Thyroid gland (tissue), 4 donors: Measurements from ENCODE around the gene TMEM132C. TPM values are rescaled to one million over a fixed set of nuclear protein-coding genes. Genes with fewer than 3 reads are reported as not detected.

Experiments
- DNase-seq, 2 donors: peaks; one replicate each; pipeline ENCODE4 v3.0.0-alpha.2; 2019
- H3K27ac ChIP-seq, 3 donors: fragments of 200-600 bp; sonication (generic); 1 replicate in 2 of 3; 2 replicates in 1 of 3; pipeline ENCODE4 v1.5.1; 2016 to 2019; ENCODE audit warnings: mild to moderate bottlenecking in 1 of 3, moderate library complexity in 1 of 3
- H3K27me3 ChIP-seq: fragments of 200-600 bp; sonication (generic); one replicate; pipeline ENCODE4 v1.5.1; 2019
- H3K36me3 ChIP-seq, 2 donors: fragments of 200-600 bp; sonication (generic); one replicate each; pipeline ENCODE4 v1.5.1; 2016 to 2019
- H3K4me1 ChIP-seq, 2 donors: fragments of 200-600 bp; sonication (generic); one replicate each; pipeline ENCODE4 v1.5.1; 2017 to 2019
- H3K4me3 ChIP-seq, 3 donors: fragments of 200-600 bp; sonication (generic); replicated peaks in 1 of 3; 1 replicate in 2 of 3; 2 replicates in 1 of 3; pipeline ENCODE4 v1.5.1; 2016; ENCODE audit warnings: mild to moderate bottlenecking in 1 of 3
- H3K9me3 ChIP-seq: fragments of 200-600 bp; sonication (generic); one replicate; pipeline ENCODE4 v1.5.1; 2017
- CTCF ChIP-seq, 6 experiments: fragments of 200-600 bp in 3 of 6; fragments of 450-650 bp in 3 of 6; sonication (generic) in 3 of 6; IDR thresholded peaks; one replicate each; pipeline ENCODE4 v1.5.1; 2016 to 2019; ENCODE audit warnings: antibody characterized with exemption in 6 of 6, mild to moderate bottlenecking in 2 of 6, inconsistent platforms in 1 of 6, moderate library complexity in 1 of 6
- POLR2A ChIP-seq, 2 donors: fragments of 450-650 bp; IDR thresholded peaks; one replicate each; pipeline ENCODE4 v1.6.1; 2017; ENCODE audit warnings: antibody characterized with exemption in 2 of 2, mild to moderate bottlenecking in 2 of 2, moderate library complexity in 1 of 2
- WGBS, 2 donors: methylation state at CpG; one replicate each; pipeline ENCODE4 v1.1.5; 2017; 5-methylcytosine and 5-hydroxymethylcytosine counted together
- intact Hi-C: fragments of 100-400 bp; cut with DNase I; formaldehyde crosslinking; loops from one replicate; pipeline ENCODE4 v1.15.1; 2023
- total RNA-seq, 4 donors: library from RNA; depleted of rRNA; stranded (reverse); fragments of >200 nt; gene quantifications; one replicate each; pipeline ENCODE4 v1.2.3, GENCODE V29; 2016

Gene TMEM132C
- total RNA-seq, 4 donors from 2014 or later = 0.27 to 2.5 (median 1.0) TPM

DNA sequence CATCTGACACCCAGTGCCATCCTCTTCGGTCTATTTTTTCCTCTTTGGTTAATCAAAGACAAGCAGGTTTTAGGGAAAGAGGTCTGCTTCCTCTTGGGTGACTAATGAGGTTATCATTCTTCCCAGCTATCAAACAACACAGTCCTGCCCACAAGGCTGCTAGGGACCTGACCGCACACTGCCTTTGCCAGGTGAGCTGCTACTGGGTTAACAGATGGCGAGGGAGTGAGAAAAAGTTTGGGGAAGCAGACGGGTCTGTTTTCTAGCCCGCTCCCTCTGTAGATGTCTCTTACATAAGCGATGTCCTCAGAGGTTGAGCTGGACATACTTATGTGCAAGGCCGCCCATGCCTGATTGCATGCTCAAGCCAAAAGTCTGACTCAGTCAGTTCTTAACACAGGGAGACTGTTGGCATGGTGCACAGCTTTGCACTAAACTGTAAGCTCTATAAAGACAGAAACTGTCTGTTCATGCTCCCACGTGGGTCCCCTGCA is 462.7 kb downstream of the TMEM132C start:
- 66 to 70% methylated on average over 8 of the region's 8 CpGs for WGBS, 2 donors
- no peak overlapping the region for H3K27ac ChIP-seq
- no peaks in the 10 kb centered on the region for H3K4me1 ChIP-seq
- no peaks in the 10 kb centered on the region for H3K9me3 ChIP-seq
- no peaks in the 10 kb centered on the region for H3K27me3 ChIP-seq
- intact Hi-C loops = no loop called here
- TF ChIP-seq CTCF (IDR thresholded peaks at IDR 0.05) (no peak), POLR2A (IDR thresholded peaks at IDR 0.05) (no peak)
- H3K4me3 ChIP-seq = no peak overlapping the region
- no peak for DNase-seq
- H3K36me3 ChIP-seq = no peaks in the 10 kb centered on the region

DNA sequence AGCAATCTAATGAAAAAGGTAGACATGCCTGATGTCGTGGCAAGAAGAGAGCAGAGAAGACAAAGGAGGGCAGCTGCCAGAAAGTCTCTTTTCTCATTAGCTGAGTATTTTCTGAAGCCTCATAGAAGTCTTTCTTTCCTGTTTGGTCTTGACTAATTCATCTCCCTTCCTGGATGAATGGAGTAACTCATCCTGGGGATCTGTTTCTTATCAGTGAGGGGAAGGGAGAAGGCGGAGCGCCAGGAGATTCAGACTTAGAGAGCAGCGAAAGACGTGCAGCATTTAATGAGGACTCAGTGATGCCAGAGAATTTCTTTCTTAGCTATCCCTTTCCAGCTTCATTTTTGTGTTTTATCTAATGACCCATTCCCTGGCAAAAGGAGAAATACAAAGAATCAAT is 467.4 kb downstream of the TMEM132C start:
- no peak for DNase-seq
- TF ChIP-seq CTCF (IDR thresholded peaks at IDR 0.05) (no peak), POLR2A (IDR thresholded peaks at IDR 0.05) (no peak)
- Histone ChIP-seq H3K4me3 (no peak overlapping the region), H3K27ac (no peak overlapping the region), H3K9me3 (no peaks in the 10 kb centered on the region), H3K27me3 (no peaks in the 10 kb centered on the region), H3K36me3 (no peaks in the 10 kb centered on the region), H3K4me1 (no peaks in the 10 kb centered on the region)
- WGBS, 2 donors = 40% methylated on average over 5 of the region's 5 CpGs
- intact Hi-C loops = no loop called here

DNA sequence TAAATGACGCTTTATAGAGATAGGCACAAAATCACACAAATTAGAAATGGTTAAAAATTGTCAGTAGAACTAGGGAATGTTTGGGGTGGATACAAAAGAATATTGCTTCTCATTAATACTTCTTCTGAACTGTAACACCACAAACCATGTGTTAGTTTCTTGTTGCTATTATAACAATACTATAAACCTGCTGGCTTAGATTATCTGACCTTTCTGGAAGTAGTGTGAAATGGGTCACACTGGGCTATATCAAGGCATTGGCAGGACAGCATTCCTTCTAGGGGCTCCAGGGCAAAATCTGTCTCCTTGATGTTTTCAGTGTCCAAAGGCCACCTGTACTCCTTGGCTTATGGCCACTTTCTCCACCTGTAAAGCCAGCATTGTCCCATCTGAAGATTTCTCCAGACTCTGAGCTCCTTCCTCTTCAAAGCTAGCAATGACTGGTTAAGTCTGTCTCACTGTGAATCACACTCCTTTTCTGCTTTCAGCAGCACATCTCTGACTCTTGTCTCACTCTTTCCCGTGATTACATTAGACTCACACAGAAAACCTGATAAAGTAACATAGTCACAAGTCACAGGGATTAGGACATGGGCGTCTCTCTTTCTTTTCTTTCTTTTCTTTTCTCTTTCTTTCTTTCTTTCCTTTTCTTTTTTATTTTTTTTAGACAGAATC is 470.5 kb downstream of the TMEM132C start:
- TF ChIP-seq CTCF (IDR thresholded peaks at IDR 0.05) (no peak), POLR2A (IDR thresholded peaks at IDR 0.05) (no peak)
- WGBS, 2 donors = 84 to 85% methylated on average over 3 of the region's 3 CpGs

GRCh38 chr12:128743916-128744315 is 476.9 kb downstream of the TMEM132C start:
- no peaks in the 10 kb centered on the region for H3K9me3 ChIP-seq
- H3K36me3 ChIP-seq = no peaks in the 10 kb centered on the region
- TF ChIP-seq POLR2A (IDR thresholded peaks at IDR 0.05) = no peak
- no peak for TF ChIP-seq CTCF (IDR thresholded peaks at IDR 0.05)
- H3K27ac ChIP-seq = no peak overlapping the region
- no peaks in the 10 kb centered on the region for H3K4me1 ChIP-seq
- no peak overlapping the region for H3K4me3 ChIP-seq
- WGBS, 2 donors = 70 to 75% methylated on average over 7 of the region's 7 CpGs
- H3K27me3 ChIP-seq = no peaks in the 10 kb centered on the region
- intact Hi-C loops = no loop called here
- no peak for DNase-seq

More for the DNA sequence above, 470.5 kb downstream of the TMEM132C start:
- no peaks in the 10 kb centered on the region for H3K27me3 ChIP-seq
- no peak overlapping the region for H3K27ac ChIP-seq
- no peak for DNase-seq
- H3K4me3 ChIP-seq = no peak overlapping the region
- no peaks in the 10 kb centered on the region for H3K4me1 ChIP-seq
- no peaks in the 10 kb centered on the region for H3K9me3 ChIP-seq
- no peaks in the 10 kb centered on the region for H3K36me3 ChIP-seq
- intact Hi-C loops = no loop called here

DNA sequence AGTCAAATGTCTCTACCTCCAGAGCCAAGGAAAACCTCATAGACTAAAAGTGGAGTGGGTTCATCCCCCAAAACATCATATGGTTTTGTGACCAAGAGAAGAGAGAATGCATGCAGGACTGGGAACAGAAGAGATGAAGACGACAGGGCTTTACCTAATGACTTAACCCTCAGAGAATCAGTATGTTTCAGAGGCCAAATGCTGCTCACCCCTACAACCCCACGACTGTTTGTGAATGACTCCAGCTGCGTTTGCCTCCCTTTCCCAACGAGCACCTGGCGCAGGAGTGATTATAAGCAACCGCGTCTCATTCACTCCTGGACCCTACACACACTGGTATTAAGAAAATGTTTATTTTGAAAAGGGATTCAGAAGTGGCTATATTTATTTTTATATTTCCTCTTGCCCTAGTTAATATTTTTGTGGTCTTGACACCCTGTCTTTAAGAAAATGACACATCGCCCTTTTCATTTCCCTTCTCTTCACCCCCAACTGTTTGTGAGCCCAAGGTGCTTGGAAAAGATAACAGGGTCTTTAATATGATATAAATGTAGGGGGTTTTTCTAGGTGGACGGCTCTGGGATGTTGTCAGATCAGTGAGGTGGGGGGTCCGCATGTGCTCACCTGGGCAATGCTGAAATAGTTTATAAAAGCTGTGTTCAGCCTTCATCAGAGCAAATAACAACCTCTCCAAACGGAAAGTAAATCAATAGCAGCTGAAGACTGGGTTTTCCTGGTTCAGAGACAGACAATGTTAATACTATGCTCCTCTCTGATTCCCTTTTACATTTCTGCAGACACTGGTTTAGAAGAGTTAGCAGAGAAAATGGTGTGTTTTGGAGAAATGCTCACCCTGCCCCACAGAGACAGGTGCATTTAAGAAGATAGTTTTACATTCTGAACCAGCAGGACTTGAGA is 479.1 kb downstream of the TMEM132C start:
- Histone ChIP-seq H3K27ac (no peak overlapping the region), H3K36me3 (no peaks in the 10 kb centered on the region), H3K27me3 (no peaks in the 10 kb centered on the region), H3K4me3 (no peak overlapping the region), H3K9me3 (no peaks in the 10 kb centered on the region), H3K4me1 (no peaks in the 10 kb centered on the region)
- WGBS, 2 donors = 59 to 61% methylated on average over 11 of the region's 11 CpGs
- DNase-seq = no peak
- no peak for TF ChIP-seq POLR2A (IDR thresholded peaks at IDR 0.05)
- no peak for TF ChIP-seq CTCF (IDR thresholded peaks at IDR 0.05)
- intact Hi-C loops = no loop called here
